SH-SY5Y (cell line): ENCODE data around the gene FTCD.

ENCODE experiments used
- GATA2 ChIP-seq: IDR thresholded peaks from 2 replicates; pipeline ENCODE4 v1.6.1; 2011; ENCODE audit warnings: mild to moderate bottlenecking, low read depth, low read length
- GATA3 ChIP-seq: IDR thresholded peaks from 2 replicates; pipeline ENCODE4 v1.6.1; 2011; ENCODE audit warnings: low read depth, mild to moderate bottlenecking, low read length, moderate library complexity

DNA sequence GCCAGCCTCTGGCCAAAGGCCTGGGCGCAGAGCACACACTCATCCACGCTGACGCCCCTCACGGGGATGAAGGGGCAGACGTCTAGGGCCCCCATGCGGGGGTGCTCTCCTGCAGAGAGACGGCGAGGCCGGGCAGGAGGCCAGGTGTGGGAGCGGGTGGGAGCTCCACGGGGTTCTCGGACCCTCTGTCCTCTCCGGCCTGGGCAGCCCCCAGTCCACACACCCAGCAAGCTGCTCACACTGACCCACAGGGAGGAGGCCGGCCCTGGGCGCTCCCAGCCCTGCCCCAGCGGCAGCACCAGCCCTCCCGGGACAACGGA, 2.5 kb downstream of the FTCD start:
- TF ChIP-seq GATA2: no peak
- no peak for TF ChIP-seq GATA3
